ENCODE measurements around the gene GATC.

GRCh38 chr12:120497524-120498150, 51.4 kb downstream of the GATC start:
- TF ChIP-seq CTCF (IDR thresholded peaks at IDR 0.05) (no peak), POLR2A (IDR thresholded peaks at IDR 0.05) (no peak), EP300 (IDR thresholded peaks at IDR 0.05) (no peak), POLR2AphosphoS5 (IDR thresholded peaks at IDR 0.05) (no peak)
